ENCODE data around the gene C16orf96.

Gene C16orf96

DNA sequence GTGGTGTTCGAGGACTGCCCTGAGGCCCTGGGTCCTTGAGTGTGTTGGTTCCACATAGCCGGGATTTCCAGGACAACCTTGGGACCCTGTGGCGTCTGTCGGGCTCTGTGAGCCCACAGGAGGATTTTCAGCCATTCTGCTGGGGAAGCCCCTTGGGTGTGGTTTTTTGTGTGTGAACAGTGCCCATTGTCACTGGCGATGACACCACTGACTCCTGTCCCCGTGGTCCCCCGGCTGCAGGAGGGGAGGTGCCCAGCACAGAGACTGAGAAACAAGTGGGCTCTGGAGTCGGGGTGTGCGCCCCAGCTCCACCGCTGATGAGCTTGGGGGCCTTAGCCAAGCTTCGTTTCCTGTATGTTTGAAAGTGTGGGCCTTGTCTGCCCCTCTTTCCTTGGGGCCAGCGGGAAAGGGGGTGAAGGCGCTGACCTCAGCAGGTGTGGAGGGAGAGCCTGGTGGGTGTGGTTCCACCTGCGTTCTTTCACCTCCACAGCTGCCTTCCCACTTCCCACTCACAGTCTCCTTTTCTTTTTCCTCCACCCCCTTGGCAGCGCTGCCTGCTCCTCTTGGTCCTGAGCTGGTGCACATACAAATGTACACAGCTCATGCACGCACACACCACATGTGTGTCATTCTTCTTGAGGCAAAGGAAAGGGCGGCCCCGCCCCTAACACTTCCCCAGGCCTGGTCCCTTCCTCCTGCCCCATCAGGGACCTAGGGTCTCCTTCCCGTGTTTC, 84.6 kb downstream of the C16orf96 start:
- Histone ChIP-seq H3K79me1 (ENCODE audit: low read depth, low read length) (peaks cover 18% of the 10 kb centered on the region), H3K36me3 (replicated peaks in 1 of 2; ENCODE audit: control insufficient read depth in 2 of 2, insufficient read depth in 2 of 2, low read length in 2 of 2) (peaks cover 0 to 51% of the 10 kb centered on the region in 2 donors), H3K4me3 (ENCODE audit: low read length in 2 of 2) (no peak overlapping the region), H3K23ac (ENCODE audit: low read depth, low read length, poor library complexity) (peak overlapping the region; percentile 14), H3K27ac (replicated peaks; ENCODE audit: low read length) (no peak overlapping the region), H2AFZ (ENCODE audit: low read length) (no peak overlapping the region), H3K4ac (ENCODE audit: low read length) (no peak overlapping the region), H2BK5ac (ENCODE audit: low read length) (no peak overlapping the region), H4K8ac (ENCODE audit: low read depth, low read length) (no peak overlapping the region), H2AK5ac (ENCODE audit: low read depth, low read length) (no peak overlapping the region), H3K14ac (ENCODE audit: low read length) (no peak overlapping the region), H2BK15ac (ENCODE audit: low read length) (no peak overlapping the region), H3K9ac (ENCODE audit: low read depth, low read length, poor library complexity) (no peak overlapping the region), H2BK12ac (ENCODE audit: low read length) (no peak overlapping the region), H3K18ac (ENCODE audit: low read length) (no peak overlapping the region), H3K27me3 (ENCODE audit: control insufficient read depth in 3 of 3, insufficient read depth in 3 of 3, low read depth in 1 of 3, low read length in 3 of 3) (no peaks in the 10 kb centered on the region), H3K4me2 (ENCODE audit: insufficient read depth, low read length, poor library complexity, severe bottlenecking) (no peak overlapping the region), H3K9me3 (replicated peaks in 1 of 2; ENCODE audit: control insufficient read depth in 2 of 2, insufficient read depth in 1 of 2, low read depth in 1 of 2, low read length in 2 of 2) (peaks cover 0 to 1% of the 10 kb centered on the region in 2 donors), H4K91ac (ENCODE audit: low read depth, low read length, poor library complexity) (no peak overlapping the region), H3K4me1 (ENCODE audit: control insufficient read depth in 2 of 2, insufficient read depth in 1 of 2, low read depth in 1 of 2, low read length in 2 of 2) (no peaks in the 10 kb centered on the region), H2BK120ac (ENCODE audit: low read depth, low read length) (no peak overlapping the region)
- DNase-seq (ENCODE audit: low spot score), result no peak
- no CpG with 5 or more reads among the region's 19 CpGs for WGBS, 2 donors (ENCODE audit: extremely low coverage in 2 of 2, insufficient read length in 2 of 2, insufficient replicate concordance in 1 of 2)

DNA sequence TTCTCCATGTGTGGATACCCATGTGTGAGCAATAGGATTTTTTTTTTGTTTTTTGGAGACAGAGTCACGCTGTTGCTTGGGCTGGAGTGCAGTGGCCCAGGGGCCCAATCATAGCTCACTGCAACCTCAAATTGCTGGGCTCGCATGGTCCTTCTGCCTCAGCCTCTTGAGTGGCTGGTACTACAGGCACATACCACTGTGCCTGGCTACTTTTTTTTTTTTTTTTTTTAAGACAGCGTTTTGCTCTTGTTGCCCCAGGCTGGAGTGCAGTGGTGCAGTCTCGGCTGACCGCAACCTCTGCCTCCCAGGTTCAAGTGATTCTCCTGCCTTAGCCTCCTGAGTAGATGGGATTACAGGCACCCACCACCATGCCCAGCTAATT, 85.2 kb downstream of the C16orf96 start:
- peaks cover 0 to 3% of the 10 kb centered on the region in 2 donors for H3K9me3 ChIP-seq (replicated peaks in 1 of 2; ENCODE audit: control insufficient read depth in 2 of 2, insufficient read depth in 1 of 2, low read depth in 1 of 2, low read length in 2 of 2)
- no peak overlapping the region for H4K8ac ChIP-seq (ENCODE audit: low read depth, low read length)
- H3K23ac ChIP-seq (ENCODE audit: low read depth, low read length, poor library complexity), result no peak overlapping the region
- no CpG with 5 or more reads among the region's 5 CpGs for WGBS, 2 donors (ENCODE audit: extremely low coverage in 2 of 2, insufficient read length in 2 of 2, insufficient replicate concordance in 1 of 2)
- H2AK5ac ChIP-seq (ENCODE audit: low read depth, low read length), result no peak overlapping the region
- no peak overlapping the region for H3K9ac ChIP-seq (ENCODE audit: low read depth, low read length, poor library complexity)
- DNase-seq (ENCODE audit: low spot score), result no peak
- H2BK5ac ChIP-seq (ENCODE audit: low read length), result no peak overlapping the region
- no peaks in the 10 kb centered on the region for H3K4me1 ChIP-seq (ENCODE audit: control insufficient read depth in 2 of 2, insufficient read depth in 1 of 2, low read depth in 1 of 2, low read length in 2 of 2)
- no peak overlapping the region for H2BK15ac ChIP-seq (ENCODE audit: low read length)
- no peak overlapping the region for H3K4ac ChIP-seq (ENCODE audit: low read length)
- H3K4me3 ChIP-seq (ENCODE audit: low read length in 2 of 2), result no peak overlapping the region
- no peak overlapping the region for H4K91ac ChIP-seq (ENCODE audit: low read depth, low read length, poor library complexity)
- H3K36me3 ChIP-seq (replicated peaks in 1 of 2; ENCODE audit: control insufficient read depth in 2 of 2, insufficient read depth in 2 of 2, low read length in 2 of 2), result peaks cover 2 to 51% of the 10 kb centered on the region in 2 donors
- H3K27me3 ChIP-seq (ENCODE audit: control insufficient read depth in 3 of 3, insufficient read depth in 3 of 3, low read depth in 1 of 3, low read length in 3 of 3), result no peaks in the 10 kb centered on the region
- no peak overlapping the region for H2AFZ ChIP-seq (ENCODE audit: low read length)
- H2BK120ac ChIP-seq (ENCODE audit: low read depth, low read length), result no peak overlapping the region
- no peak overlapping the region for H3K18ac ChIP-seq (ENCODE audit: low read length)
- peaks cover 20% of the 10 kb centered on the region for H3K79me1 ChIP-seq (ENCODE audit: low read depth, low read length)
- no peak overlapping the region for H3K14ac ChIP-seq (ENCODE audit: low read length)
- no peak overlapping the region for H2BK12ac ChIP-seq (ENCODE audit: low read length)
- H3K27ac ChIP-seq (replicated peaks; ENCODE audit: low read length), result no peak overlapping the region
- no peak overlapping the region for H3K4me2 ChIP-seq (ENCODE audit: insufficient read depth, low read length, poor library complexity, severe bottlenecking)

DNA sequence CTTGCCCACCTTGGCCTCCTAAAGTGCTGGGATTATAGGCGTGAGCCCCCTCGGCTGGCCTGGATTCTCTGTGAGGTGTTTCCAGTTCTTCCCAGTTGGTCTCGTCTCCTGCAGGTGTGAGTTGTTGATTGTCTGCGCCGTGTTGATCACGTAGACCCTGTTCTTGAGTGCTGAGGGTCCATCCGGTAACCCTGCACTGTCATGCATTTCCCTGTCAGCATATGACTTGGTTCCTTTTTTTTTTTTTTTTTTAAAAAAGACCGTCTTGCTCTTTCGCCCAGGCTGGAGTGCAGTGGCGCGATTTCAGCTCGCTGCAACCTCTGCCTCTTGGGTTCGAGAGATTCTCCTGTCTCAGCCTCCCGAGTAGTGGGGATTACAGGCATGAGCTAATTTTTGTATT, 85.8 kb downstream of the C16orf96 start:
- Histone ChIP-seq H2AFZ (ENCODE audit: low read length) (no peak overlapping the region), H3K4me3 (ENCODE audit: low read length in 2 of 2) (no peak overlapping the region), H3K18ac (ENCODE audit: low read length) (no peak overlapping the region), H3K27me3 (ENCODE audit: control insufficient read depth in 3 of 3, insufficient read depth in 3 of 3, low read depth in 1 of 3, low read length in 3 of 3) (no peaks in the 10 kb centered on the region), H3K27ac (replicated peaks; ENCODE audit: low read length) (no peak overlapping the region), H4K8ac (ENCODE audit: low read depth, low read length) (no peak overlapping the region), H3K36me3 (replicated peaks in 1 of 2; ENCODE audit: control insufficient read depth in 2 of 2, insufficient read depth in 2 of 2, low read length in 2 of 2) (peaks cover 2 to 49% of the 10 kb centered on the region in 2 donors), H3K14ac (ENCODE audit: low read length) (no peak overlapping the region), H2BK12ac (ENCODE audit: low read length) (no peak overlapping the region), H4K91ac (ENCODE audit: low read depth, low read length, poor library complexity) (no peak overlapping the region), H3K9ac (ENCODE audit: low read depth, low read length, poor library complexity) (no peak overlapping the region), H2BK15ac (ENCODE audit: low read length) (no peak overlapping the region), H2AK5ac (ENCODE audit: low read depth, low read length) (no peak overlapping the region), H3K79me1 (ENCODE audit: low read depth, low read length) (peaks cover 22% of the 10 kb centered on the region), H2BK120ac (ENCODE audit: low read depth, low read length) (no peak overlapping the region), H3K4me2 (ENCODE audit: insufficient read depth, low read length, poor library complexity, severe bottlenecking) (no peak overlapping the region), H3K4ac (ENCODE audit: low read length) (no peak overlapping the region), H2BK5ac (ENCODE audit: low read length) (no peak overlapping the region), H3K4me1 (ENCODE audit: control insufficient read depth in 2 of 2, insufficient read depth in 1 of 2, low read depth in 1 of 2, low read length in 2 of 2) (no peaks in the 10 kb centered on the region), H3K23ac (ENCODE audit: low read depth, low read length, poor library complexity) (no peak overlapping the region), H3K9me3 (replicated peaks in 1 of 2; ENCODE audit: control insufficient read depth in 2 of 2, insufficient read depth in 1 of 2, low read depth in 1 of 2, low read length in 2 of 2) (peaks cover 3 to 5% of the 10 kb centered on the region in 2 donors)
- DNase-seq (ENCODE audit: low spot score), result no peak
- WGBS, 2 donors (ENCODE audit: extremely low coverage in 2 of 2, insufficient read length in 2 of 2, insufficient replicate concordance in 1 of 2), result no CpG with 5 or more reads among the region's 14 CpGs

DNA sequence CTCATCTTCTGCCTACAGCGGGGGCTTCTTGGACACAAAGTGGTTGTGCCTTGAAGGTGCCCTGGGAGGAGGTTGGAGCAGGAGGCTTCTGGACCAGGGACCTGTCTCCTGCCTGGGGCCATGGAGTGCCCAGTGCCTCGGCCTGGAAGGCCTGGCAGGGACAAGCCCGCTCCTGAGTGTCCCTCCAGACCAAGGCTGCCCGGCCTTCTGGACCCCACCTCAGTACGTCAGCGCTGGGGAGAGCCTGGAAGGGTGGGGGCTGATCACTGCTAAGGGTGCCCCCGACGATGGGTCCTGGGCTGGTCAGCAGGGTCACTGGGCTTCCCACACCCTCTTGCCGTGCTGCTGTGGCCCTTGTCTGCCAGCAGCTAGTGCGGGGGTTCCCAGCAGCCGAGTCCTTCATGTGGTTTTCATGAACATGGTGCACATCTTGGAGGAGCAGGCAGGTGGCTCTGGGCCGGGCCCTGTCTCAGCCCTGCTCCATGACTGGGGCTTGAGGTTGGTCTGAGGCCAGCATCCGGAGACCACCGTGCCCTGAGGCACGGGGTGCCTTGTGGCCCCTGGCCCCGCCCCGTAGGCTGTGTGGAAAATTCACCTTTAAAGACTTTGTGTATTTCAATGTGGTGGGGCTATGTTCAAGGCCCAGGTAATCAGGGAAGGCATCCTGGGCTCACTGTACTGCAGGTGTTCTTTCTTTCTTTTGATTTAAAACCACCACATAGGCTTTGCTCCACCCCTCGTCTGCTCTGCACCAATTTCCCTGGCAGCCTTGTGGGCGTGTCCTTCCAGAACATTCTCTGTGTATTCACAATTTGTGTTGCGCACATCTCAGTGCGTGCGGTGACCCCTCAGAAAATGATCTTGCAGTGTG, 90.9 kb downstream of the C16orf96 start:
- H3K9ac ChIP-seq (ENCODE audit: low read depth, low read length, poor library complexity), result no peak overlapping the region
- H3K79me1 ChIP-seq (ENCODE audit: low read depth, low read length), result peaks cover 17% of the 10 kb centered on the region
- H2BK5ac ChIP-seq (ENCODE audit: low read length), result no peak overlapping the region
- no CpG with 5 or more reads among the region's 22 CpGs for WGBS, 2 donors (ENCODE audit: extremely low coverage in 2 of 2, insufficient read length in 2 of 2, insufficient replicate concordance in 1 of 2)
- no peak overlapping the region for H2BK120ac ChIP-seq (ENCODE audit: low read depth, low read length)
- H3K36me3 ChIP-seq (replicated peaks in 1 of 2; ENCODE audit: control insufficient read depth in 2 of 2, insufficient read depth in 2 of 2, low read length in 2 of 2), result peaks cover 6 to 56% of the 10 kb centered on the region in 2 donors
- no peak overlapping the region for H3K4ac ChIP-seq (ENCODE audit: low read length)
- no peak overlapping the region for H3K27ac ChIP-seq (replicated peaks; ENCODE audit: low read length)
- no peak overlapping the region for H2AFZ ChIP-seq (ENCODE audit: low read length)
- no peak overlapping the region for H4K91ac ChIP-seq (ENCODE audit: low read depth, low read length, poor library complexity)
- H3K14ac ChIP-seq (ENCODE audit: low read length), result no peak overlapping the region
- H3K27me3 ChIP-seq (ENCODE audit: control insufficient read depth in 3 of 3, insufficient read depth in 3 of 3, low read depth in 1 of 3, low read length in 3 of 3), result no peaks in the 10 kb centered on the region
- no peak overlapping the region for H3K4me2 ChIP-seq (ENCODE audit: insufficient read depth, low read length, poor library complexity, severe bottlenecking)
- no peak overlapping the region for H4K8ac ChIP-seq (ENCODE audit: low read depth, low read length)
- no peak overlapping the region for H3K23ac ChIP-seq (ENCODE audit: low read depth, low read length, poor library complexity)
- H2BK15ac ChIP-seq (ENCODE audit: low read length), result no peak overlapping the region
- H3K4me1 ChIP-seq (ENCODE audit: control insufficient read depth in 2 of 2, insufficient read depth in 1 of 2, low read depth in 1 of 2, low read length in 2 of 2), result no peaks in the 10 kb centered on the region
- H3K18ac ChIP-seq (ENCODE audit: low read length), result no peak overlapping the region
- peak overlapping the region; percentile 2 for H2AK5ac ChIP-seq (ENCODE audit: low read depth, low read length)
- peaks cover 5 to 14% of the 10 kb centered on the region in 2 donors for H3K9me3 ChIP-seq (replicated peaks in 1 of 2; ENCODE audit: control insufficient read depth in 2 of 2, insufficient read depth in 1 of 2, low read depth in 1 of 2, low read length in 2 of 2)
- DNase-seq (ENCODE audit: low spot score), result no peak
- H3K4me3 ChIP-seq (ENCODE audit: low read length in 2 of 2), result peak overlapping the region in 1 of 2 donors; percentile 42
- no peak overlapping the region for H2BK12ac ChIP-seq (ENCODE audit: low read length)
